ENCODE data around the gene AGBL4. TPM values are rescaled to one million over a fixed set of nuclear protein-coding genes. Genes with fewer than 3 reads are reported as not detected.

The AGBL4 gene
- total RNA-seq, 2 donors from 2014 or later, result 0.40 to 5.5 TPM

GRCh38 chr1:48738356-48738755 lies 1285.4 kb downstream of the AGBL4 start:
- no peaks in the 10 kb centered on the region for H3K27me3 Mint-ChIP-seq (ENCODE audit: insufficient read depth)
- WGBS, 2 experiments (ENCODE audit: insufficient coverage in 1 of 2, insufficient read length in 1 of 2), result 84 to 90% methylated on average over 4 of the region's 4 CpGs

GRCh38 chr1:48735796-48736195 lies 1288.0 kb downstream of the AGBL4 start:
- Histone ChIP-seq H3K27me3 (ENCODE audit: control insufficient read depth, insufficient read depth, low read length, poor library complexity, severe bottlenecking) (no peaks in the 10 kb centered on the region), H3K9me3 (ENCODE audit: control insufficient read depth, low read length) (no peaks in the 10 kb centered on the region), H3K4me3 (ENCODE audit: low read length) (no peak overlapping the region), H3K27ac (ENCODE audit: low read depth, low read length) (peak overlapping the region; percentile 25), H3K9ac (ENCODE audit: extremely low read depth, low read length, poor library complexity, severe bottlenecking) (no peak overlapping the region), H3K4me1 (ENCODE audit: control insufficient read depth, insufficient read depth, low read length) (no peaks in the 10 kb centered on the region), H3K36me3 (ENCODE audit: control insufficient read depth, insufficient read depth, low read length) (no peaks in the 10 kb centered on the region)
- Mint-ChIP-seq H3K36me3 (ENCODE audit: low read depth) (peaks cover 19% of the 10 kb centered on the region), H3K27me3 (ENCODE audit: insufficient read depth) (no peaks in the 10 kb centered on the region), H3K4me3 (no peak overlapping the region), H3K27ac (no peak overlapping the region), H3K4me1 (no peaks in the 10 kb centered on the region), H3K9me3 (no peaks in the 10 kb centered on the region)
- DNase-seq, result no peak
- no peak for TF ChIP-seq CTCF (conservative IDR thresholded peaks at IDR 0.05)
- WGBS, 2 experiments (ENCODE audit: insufficient coverage in 1 of 2, insufficient read length in 1 of 2), result 85 to 86% methylated on average over 3 to 6 of the region's 6 CpGs

More at GRCh38 chr1:48738356-48738755, 1285.4 kb downstream of the AGBL4 start:
- Histone ChIP-seq H3K9me3 (ENCODE audit: control insufficient read depth, low read length) (no peaks in the 10 kb centered on the region), H3K27me3 (ENCODE audit: control insufficient read depth, insufficient read depth, low read length, poor library complexity, severe bottlenecking) (no peaks in the 10 kb centered on the region), H3K36me3 (ENCODE audit: control insufficient read depth, insufficient read depth, low read length) (peaks cover 3% of the 10 kb centered on the region), H3K9ac (ENCODE audit: extremely low read depth, low read length, poor library complexity, severe bottlenecking) (no peak overlapping the region), H3K27ac (ENCODE audit: low read depth, low read length) (no peak overlapping the region), H3K4me3 (ENCODE audit: low read length) (no peak overlapping the region), H3K4me1 (ENCODE audit: control insufficient read depth, insufficient read depth, low read length) (peaks cover 4% of the 10 kb centered on the region)
- no peak for DNase-seq
- H3K27ac Mint-ChIP-seq, result no peak overlapping the region
- H3K4me1 Mint-ChIP-seq, result peaks cover 11% of the 10 kb centered on the region
- no peak for TF ChIP-seq CTCF (conservative IDR thresholded peaks at IDR 0.05)
- H3K36me3 Mint-ChIP-seq (ENCODE audit: low read depth), result peaks cover 17% of the 10 kb centered on the region
- H3K9me3 Mint-ChIP-seq, result no peaks in the 10 kb centered on the region
- no peak overlapping the region for H3K4me3 Mint-ChIP-seq

- no peak overlapping the region for H3K27ac ChIP-seq (ENCODE audit: low read depth, low read length)
- no peaks in the 10 kb centered on the region for H3K4me1 Mint-ChIP-seq
- no peaks in the 10 kb centered on the region for H3K4me1 ChIP-seq (ENCODE audit: control insufficient read depth, insufficient read depth, low read length)
- no peak overlapping the region for H3K4me3 Mint-ChIP-seq
- no peaks in the 10 kb centered on the region for H3K27me3 ChIP-seq (ENCODE audit: control insufficient read depth, insufficient read depth, low read length, poor library complexity, severe bottlenecking)
- no peaks in the 10 kb centered on the region for H3K27me3 Mint-ChIP-seq (ENCODE audit: insufficient read depth)
- no peak for TF ChIP-seq CTCF (conservative IDR thresholded peaks at IDR 0.05)
- H3K36me3 Mint-ChIP-seq (ENCODE audit: low read depth), result peaks cover 11% of the 10 kb centered on the region
- no peaks in the 10 kb centered on the region for H3K9me3 Mint-ChIP-seq
- 86 to 96% methylated on average over 8 to 10 of the region's 10 CpGs for WGBS, 2 experiments (ENCODE audit: insufficient coverage in 1 of 2, insufficient read length in 1 of 2)
- no peak for DNase-seq
- no peaks in the 10 kb centered on the region for H3K9me3 ChIP-seq (ENCODE audit: control insufficient read depth, low read length)
- H3K9ac ChIP-seq (ENCODE audit: extremely low read depth, low read length, poor library complexity, severe bottlenecking), result no peak overlapping the region
- H3K27ac Mint-ChIP-seq, result no peak overlapping the region
- no peaks in the 10 kb centered on the region for H3K36me3 ChIP-seq (ENCODE audit: control insufficient read depth, insufficient read depth, low read length)
- H3K4me3 ChIP-seq (ENCODE audit: low read length), result no peak overlapping the region
These were observed 1293.4 kb downstream of the AGBL4 start for GRCh38 chr1:48730164-48730910.
